GM21717 (cell line): ENCODE measurements around the gene SPDEF.

Source experiments
- ATAC-seq: cut with Tn5 transposase; IDR thresholded peaks from one replicate; pipeline ENCODE4 v1.9.1; 2021; ENCODE audit warnings: mild to moderate bottlenecking, moderate library complexity; ENCODE audit not compliant: unreplicated experiment

SPDEF gene

DNA sequence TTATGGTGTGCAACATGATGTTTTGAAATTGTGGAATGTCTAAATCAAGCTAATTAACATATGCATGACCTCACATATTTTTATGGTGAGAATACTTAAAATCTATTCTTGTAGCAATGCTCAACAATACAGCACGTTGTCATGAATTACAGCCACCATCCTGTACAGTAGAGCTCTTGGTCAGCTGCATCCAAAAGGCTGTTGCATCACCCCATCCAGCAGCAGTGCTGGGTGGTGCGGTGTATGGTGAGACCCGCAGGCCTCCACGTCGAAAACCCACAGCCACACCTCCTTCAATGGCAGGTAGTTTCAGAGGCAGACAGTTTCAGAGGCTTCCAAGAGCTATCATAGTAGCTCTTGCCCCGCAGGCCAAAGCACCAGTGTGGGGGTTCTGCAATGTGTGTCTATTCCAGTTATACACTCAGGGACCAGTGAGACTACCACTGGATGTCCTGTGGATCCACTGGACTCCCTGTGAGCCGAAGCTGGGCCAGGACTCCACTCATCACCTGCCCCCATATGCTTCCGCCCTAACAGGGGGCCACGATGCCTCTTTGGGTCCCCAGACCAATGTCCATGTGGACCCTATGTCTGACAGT lies 66.8 kb downstream of the SPDEF start:
- no peak for ATAC-seq
